GM21367 (cell line): ENCODE data around the gene C22orf39.
A peak's percentile ranks its signal among the peaks of the same experiment; 100 is the strongest.
"Not testable (repeated sequence)": the region's sequence is repeated elsewhere in the genome, so short reads cannot be mapped to it uniquely, and the experiment has no call there.

Experiments used
- ATAC-seq: cut with Tn5 transposase; IDR thresholded peaks from one replicate; pipeline ENCODE4 v1.9.1; 2021; ENCODE audit not compliant: unreplicated experiment

The C22orf39 gene

GRCh38 chr22:19455033-19455432, 7.5 kb upstream of the C22orf39 start:
- no peak for ATAC-seq

- no peak for ATAC-seq
Observed at GRCh38 chr22:19454156-19454555, 6.6 kb upstream of the C22orf39 start.

GRCh38 chr22:19453718-19454117, 6.2 kb upstream of the C22orf39 start:
- ATAC-seq, result no peak

- no peak for ATAC-seq
Observed at GRCh38 chr22:19451570-19451969, 4.1 kb upstream of the C22orf39 start.

GRCh38 chr22:19450363-19451175, 3.1 kb upstream of the C22orf39 start:
- ATAC-seq, result no peak

GRCh38 chr22:19449422-19449767, 1.9 kb upstream of the C22orf39 start:
- ATAC-seq, result no peak

- no peak for ATAC-seq
Observed at GRCh38 chr22:19448739-19449421, 1.4 kb upstream of the C22orf39 start.

- peak; percentile 22 for ATAC-seq
Observed at GRCh38 chr22:19448076-19448607, 631 bp upstream of the C22orf39 start.

- ATAC-seq, result peak; percentile 3
Observed at GRCh38 chr22:19446603-19447329, 745 bp downstream of the C22orf39 start.

- not testable (repeated sequence) for ATAC-seq
Observed at GRCh38 chr22:19445279-19445982, 2.1 kb downstream of the C22orf39 start.

GRCh38 chr22:19443544-19444211, 3.8 kb downstream of the C22orf39 start:
- no peak for ATAC-seq

- no peak for ATAC-seq
Observed at GRCh38 chr22:19442166-19442565, 5.3 kb downstream of the C22orf39 start.

GRCh38 chr22:19440411-19441195, 6.9 kb downstream of the C22orf39 start:
- ATAC-seq, result no peak

- ATAC-seq, result no peak
Observed at GRCh38 chr22:19438298-19438697, 9.2 kb downstream of the C22orf39 start.

- not testable (repeated sequence) for ATAC-seq
Observed at GRCh38 chr22:19436444-19437161, 10.9 kb downstream of the C22orf39 start.

GRCh38 chr22:19434829-19435580, 12.5 kb downstream of the C22orf39 start:
- ATAC-seq, result no peak

GRCh38 chr22:19434401-19434800, 13.1 kb downstream of the C22orf39 start:
- ATAC-seq, result no peak

- peak; percentile 59 for ATAC-seq
Observed at GRCh38 chr22:19432133-19432851, 15.2 kb downstream of the C22orf39 start, which contains the start of gene MRPL40. Gene MRPL40 (plus strand): TSS chr22:19432545. CDS start chr22:19432555, 10 bp downstream.
